ENCODE data around the gene KLC1.

- TF ChIP-seq CTCF (conservative IDR thresholded peaks at IDR 0.05; ENCODE audit: low read depth, low read length) (no peak), EZH2 (IDR thresholded peaks at IDR 0.05; ENCODE audit: borderline replicate concordance, low read depth, low read length, poor library complexity, severe bottlenecking) (no peak)
These were observed at the start of gene KLC1 for GRCh38 chr14:103628684-103629502.
